ENCODE measurements around the gene VEGFB.

DNA sequence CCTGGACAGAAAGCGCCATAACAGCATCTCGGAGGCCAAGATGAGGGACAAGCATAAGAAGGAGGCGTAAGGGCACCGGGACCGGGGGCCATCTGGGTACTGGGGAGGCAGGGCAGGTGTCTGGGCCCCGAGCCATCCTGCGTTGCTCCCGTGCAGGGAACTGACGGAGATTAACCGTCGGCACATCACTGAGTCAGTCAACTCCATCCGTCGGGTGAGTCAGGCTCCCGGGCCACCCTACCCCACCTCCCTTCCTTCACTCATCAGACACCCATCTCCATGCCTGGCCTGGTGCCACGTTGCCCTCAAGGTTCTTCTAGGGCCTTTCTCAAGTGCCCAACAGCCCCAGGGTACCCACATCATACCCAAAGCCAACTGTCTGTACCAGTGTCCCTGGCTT lies 32.0 kb downstream of the VEGFB start:
- TF ChIP-seq, protein P1, sequence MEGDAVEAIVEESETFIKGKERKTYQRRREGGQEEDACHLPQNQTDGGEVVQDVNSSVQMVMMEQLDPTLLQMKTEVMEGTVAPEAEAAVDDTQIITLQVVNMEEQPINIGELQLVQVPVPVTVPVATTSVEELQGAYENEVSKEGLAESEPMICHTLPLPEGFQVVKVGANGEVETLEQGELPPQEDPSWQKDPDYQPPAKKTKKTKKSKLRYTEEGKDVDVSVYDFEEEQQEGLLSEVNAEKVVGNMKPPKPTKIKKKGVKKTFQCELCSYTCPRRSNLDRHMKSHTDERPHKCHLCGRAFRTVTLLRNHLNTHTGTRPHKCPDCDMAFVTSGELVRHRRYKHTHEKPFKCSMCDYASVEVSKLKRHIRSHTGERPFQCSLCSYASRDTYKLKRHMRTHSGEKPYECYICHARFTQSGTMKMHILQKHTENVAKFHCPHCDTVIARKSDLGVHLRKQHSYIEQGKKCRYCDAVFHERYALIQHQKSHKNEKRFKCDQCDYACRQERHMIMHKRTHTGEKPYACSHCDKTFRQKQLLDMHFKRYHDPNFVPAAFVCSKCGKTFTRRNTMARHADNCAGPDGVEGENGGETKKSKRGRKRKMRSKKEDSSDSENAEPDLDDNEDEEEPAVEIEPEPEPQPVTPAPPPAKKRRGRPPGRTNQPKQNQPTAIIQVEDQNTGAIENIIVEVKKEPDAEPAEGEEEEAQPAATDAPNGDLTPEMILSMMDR (IDR thresholded peaks at IDR 0.05 in 4 of 5, conservative IDR thresholded peaks at IDR 0.05 in 1 of 5): no peak
- no peak for TF ChIP-seq POLR2A (IDR thresholded peaks at IDR 0.05)

Data from gastrocnemius medialis (tissue), 4 donors.